Urinary bladder (tissue), 4 donors: Measurements from ENCODE around the gene RXRA. TPM values are rescaled to one million over a fixed set of nuclear protein-coding genes. Genes with fewer than 3 reads are reported as not detected.
A peak's percentile ranks its signal among the peaks of the same experiment; 100 is the strongest.

Source experiments
- DNase-seq: peaks from one replicate; pipeline ENCODE4 v3.0.0-alpha.2; 2015; ENCODE audit errors: extremely low spot score
- H3K27ac ChIP-seq: one replicate; pipeline ENCODE4 v1.5.1; 2013; ENCODE audit warnings: low read depth, mild to moderate bottlenecking, moderate library complexity
- H3K36me3 ChIP-seq: one replicate; pipeline ENCODE4 v1.6.1; 2013; ENCODE audit warnings: mild to moderate bottlenecking, moderate library complexity; ENCODE audit not compliant: insufficient read depth
- H3K4me1 ChIP-seq: one replicate; pipeline ENCODE4 v1.6.1; 2013; ENCODE audit warnings: mild to moderate bottlenecking, moderate library complexity; ENCODE audit not compliant: insufficient read depth
- H3K4me3 ChIP-seq: one replicate; pipeline ENCODE4 v1.5.1; 2013; ENCODE audit warnings: low read depth, low read length
- WGBS: extraction: QIAGEN DNeasy Blood & Tissue Kit; methylation state at CpG from one replicate; pipeline ENCODE4 v1.1.7; 2013; 5-methylcytosine and 5-hydroxymethylcytosine counted together
- polyA plus RNA-seq: library from polyadenylated mRNA; stranded (reverse); fragments of 200-250 nt; gene quantifications from one replicate; pipeline ENCODE4 v1.2.3, GENCODE V29; 2013
- total RNA-seq: library from RNA; depleted of rRNA; stranded (reverse); fragments of >200 nt; gene quantifications from one replicate; pipeline ENCODE4 v1.2.3, GENCODE V29; 2014
- donor health status: healthy with polysubstance abuse.
- donor health status: healthy.

The RXRA gene
- total and polyA plus RNA-seq, 2 donors: 19.7 to 70.6 TPM

DNA sequence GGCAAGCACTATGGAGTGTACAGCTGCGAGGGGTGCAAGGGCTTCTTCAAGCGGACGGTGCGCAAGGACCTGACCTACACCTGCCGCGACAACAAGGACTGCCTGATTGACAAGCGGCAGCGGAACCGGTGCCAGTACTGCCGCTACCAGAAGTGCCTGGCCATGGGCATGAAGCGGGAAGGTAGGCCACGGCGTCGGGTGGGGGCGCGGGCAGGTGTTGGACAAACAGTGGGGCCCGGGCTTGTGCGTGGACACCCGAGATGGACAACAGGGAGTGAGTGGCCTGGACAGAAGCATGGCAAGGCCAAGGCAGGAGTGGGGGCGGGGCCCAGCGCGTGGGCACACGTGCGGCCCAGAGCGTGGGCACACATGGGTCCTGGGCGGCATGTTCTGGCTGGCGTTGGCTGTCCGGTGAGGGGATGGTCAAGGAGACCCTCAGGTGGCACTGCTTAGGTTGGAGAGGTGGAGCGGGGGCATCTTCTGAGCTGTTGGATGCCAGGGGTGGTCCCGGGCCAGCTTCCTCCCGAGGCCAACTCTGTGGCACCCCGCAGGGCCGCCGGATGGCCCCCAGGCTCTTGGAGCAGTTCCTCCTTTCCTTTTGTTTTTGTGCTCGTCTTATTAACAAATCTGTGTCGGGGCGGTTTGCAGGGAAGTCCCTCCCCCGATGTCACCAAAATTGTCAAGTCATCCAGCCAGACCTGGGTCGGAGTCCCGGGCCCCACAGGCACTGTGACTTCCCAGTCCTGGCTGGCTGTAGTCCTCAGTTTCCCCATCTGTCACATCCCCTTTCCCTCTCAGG is 82.9 kb downstream of the RXRA start:
- Histone ChIP-seq H3K36me3 (no peaks in the 10 kb centered on the region), H3K27ac (peak overlapping the region; percentile 40), H3K4me1 (peaks cover 6% of the 10 kb centered on the region), H3K4me3 (no peak overlapping the region)
- WGBS: 89% methylated on average over 40 of the region's 40 CpGs
- no peak for DNase-seq

DNA sequence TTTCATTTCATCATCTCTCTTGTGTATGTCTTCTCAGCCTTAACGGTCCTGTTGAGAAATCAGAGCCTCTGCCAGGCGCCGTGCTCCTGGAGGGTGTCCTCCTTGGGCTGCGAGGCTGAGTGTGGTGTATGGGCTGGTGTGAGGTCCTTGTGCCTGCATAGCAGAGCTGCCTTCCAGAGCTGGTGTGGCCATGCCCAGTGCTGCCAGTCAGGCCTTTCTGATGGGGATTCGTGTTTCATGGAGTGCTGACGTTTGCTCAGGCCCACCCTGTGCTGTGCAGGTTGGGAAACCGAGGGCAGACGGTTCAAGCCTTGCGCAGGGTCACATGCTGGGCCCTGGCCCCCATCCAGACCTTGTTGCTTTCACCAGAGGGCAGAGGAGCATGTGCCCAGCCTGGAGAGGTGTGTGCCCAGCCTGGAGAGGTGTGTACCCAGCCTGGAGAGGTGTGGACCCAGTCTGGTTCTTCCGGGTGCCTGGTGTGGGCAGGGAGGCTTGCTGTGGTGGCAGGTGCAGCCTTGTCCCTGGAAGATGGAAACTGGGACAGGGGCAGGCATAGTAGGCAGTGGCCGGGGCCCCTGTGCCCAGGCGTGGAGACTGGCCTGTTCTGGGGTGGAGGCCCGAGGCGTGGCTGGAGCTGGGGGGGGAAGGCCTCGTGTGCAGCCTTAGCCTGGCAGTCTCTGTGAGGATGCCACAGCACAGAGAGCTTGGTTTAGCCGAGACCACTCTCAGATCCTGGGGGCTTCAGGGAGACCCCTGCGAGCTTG is 84.0 kb downstream of the RXRA start:
- H3K36me3 ChIP-seq: no peaks in the 10 kb centered on the region
- H3K27ac ChIP-seq: peak overlapping the region; percentile 40
- WGBS: 80% methylated on average over 17 of the region's 17 CpGs
- peaks cover 6% of the 10 kb centered on the region for H3K4me1 ChIP-seq
- no peak for DNase-seq
- H3K4me3 ChIP-seq: no peak overlapping the region

DNA sequence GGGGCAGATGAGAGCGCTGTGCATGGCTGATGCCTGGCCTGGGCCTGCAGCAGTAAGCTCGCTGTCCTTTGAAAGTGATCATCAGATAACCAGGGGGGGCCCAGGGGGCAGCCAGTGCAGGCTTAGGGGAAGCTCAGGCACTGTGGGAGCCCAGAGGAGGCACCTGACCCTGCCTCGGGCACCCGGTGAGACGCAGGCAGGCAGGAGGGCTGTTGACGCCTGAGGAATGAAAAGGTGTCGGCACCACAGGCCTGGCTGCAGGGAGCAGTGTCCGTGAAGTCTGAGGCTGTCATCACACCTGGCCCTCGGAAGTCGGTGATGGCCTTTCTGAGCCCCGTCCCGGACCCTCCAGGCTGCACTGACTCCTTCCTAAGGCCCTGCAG is 84.6 kb downstream of the RXRA start:
- no peaks in the 10 kb centered on the region for H3K36me3 ChIP-seq
- no peak for DNase-seq
- peaks cover 6% of the 10 kb centered on the region for H3K4me1 ChIP-seq
- WGBS: 86% methylated on average over 12 of the region's 12 CpGs
- no peak overlapping the region for H3K4me3 ChIP-seq
- H3K27ac ChIP-seq: peak overlapping the region; percentile 38

GRCh38 chr9:134411440-134412297 is 85.4 kb downstream of the RXRA start:
- Histone ChIP-seq H3K4me3 (no peak overlapping the region), H3K36me3 (no peaks in the 10 kb centered on the region), H3K4me1 (peaks cover 4% of the 10 kb centered on the region), H3K27ac (peak overlapping the region; percentile 48)
- WGBS: 66% methylated on average over 25 of the region's 25 CpGs
- no peak for DNase-seq

GRCh38 chr9:134412298-134412711 is 86.0 kb downstream of the RXRA start:
- Histone ChIP-seq H3K4me3 (no peak overlapping the region), H3K36me3 (no peaks in the 10 kb centered on the region), H3K4me1 (no peaks in the 10 kb centered on the region), H3K27ac (no peak overlapping the region)
- WGBS: 75% methylated on average over 16 of the region's 16 CpGs
- DNase-seq: peak; percentile 66

GRCh38 chr9:134413112-134413715 is 87.0 kb downstream of the RXRA start:
- Histone ChIP-seq H3K4me1 (no peaks in the 10 kb centered on the region), H3K27ac (peak overlapping the region; percentile 79), H3K4me3 (no peak overlapping the region), H3K36me3 (no peaks in the 10 kb centered on the region)
- DNase-seq: no peak
- WGBS: 83% methylated on average over 13 of the region's 13 CpGs

DNA sequence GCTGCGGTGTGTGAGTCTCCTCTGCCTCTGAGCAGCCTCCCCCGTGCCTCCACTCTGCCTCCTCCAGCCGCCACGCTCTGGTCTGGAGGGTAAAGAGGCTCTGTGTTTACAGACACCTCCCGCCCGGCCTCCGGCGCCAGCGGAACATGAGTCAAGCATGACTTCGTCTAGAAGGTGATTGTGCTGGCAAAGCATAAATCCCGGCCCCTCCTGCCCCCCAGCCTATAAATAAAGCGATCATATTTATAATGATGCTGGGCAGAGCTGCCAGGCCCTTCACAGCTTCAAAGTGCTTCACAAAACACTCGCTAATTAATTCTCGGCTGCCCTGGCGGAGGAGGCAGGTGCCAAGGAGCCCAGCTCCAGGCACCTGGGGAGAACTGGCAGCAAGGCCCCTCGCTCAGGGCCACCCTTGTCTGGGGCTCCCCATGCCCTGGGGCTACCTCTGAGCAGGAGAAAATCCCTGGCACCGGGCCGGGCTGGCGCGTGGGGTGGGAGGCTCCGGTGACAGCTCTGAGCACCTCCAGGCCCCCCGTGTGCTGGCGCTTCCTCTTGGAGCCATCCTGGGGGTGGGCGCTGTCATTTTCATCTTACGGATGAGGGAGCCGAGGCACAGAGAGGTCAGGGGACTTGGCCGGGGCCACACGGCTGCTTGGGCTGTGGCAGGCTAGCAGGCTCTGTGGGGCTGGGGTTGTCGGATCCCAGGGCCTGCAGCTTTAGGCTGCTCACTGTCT is 87.8 kb downstream of the RXRA start:
- Histone ChIP-seq H3K4me1 (no peaks in the 10 kb centered on the region), H3K4me3 (no peak overlapping the region), H3K27ac (peak overlapping the region; percentile 79), H3K36me3 (no peaks in the 10 kb centered on the region)
- 49% methylated on average over 29 of the region's 29 CpGs for WGBS
- peak; percentile 58 for DNase-seq

- no peak overlapping the region for H3K4me3 ChIP-seq
- DNase-seq: no peak
- WGBS: 79% methylated on average over 17 of the region's 17 CpGs
- no peak overlapping the region for H3K27ac ChIP-seq
- no peaks in the 10 kb centered on the region for H3K4me1 ChIP-seq
- H3K36me3 ChIP-seq: no peaks in the 10 kb centered on the region
Observed at GRCh38 chr9:134414900-134415425, 88.7 kb downstream of the RXRA start.

GRCh38 chr9:134416385-134417015 is 90.2 kb downstream of the RXRA start:
- 88% methylated on average over 19 of the region's 19 CpGs for WGBS
- no peaks in the 10 kb centered on the region for H3K4me1 ChIP-seq
- H3K27ac ChIP-seq: no peak overlapping the region
- H3K4me3 ChIP-seq: no peak overlapping the region
- no peak for DNase-seq
- H3K36me3 ChIP-seq: no peaks in the 10 kb centered on the region

DNA sequence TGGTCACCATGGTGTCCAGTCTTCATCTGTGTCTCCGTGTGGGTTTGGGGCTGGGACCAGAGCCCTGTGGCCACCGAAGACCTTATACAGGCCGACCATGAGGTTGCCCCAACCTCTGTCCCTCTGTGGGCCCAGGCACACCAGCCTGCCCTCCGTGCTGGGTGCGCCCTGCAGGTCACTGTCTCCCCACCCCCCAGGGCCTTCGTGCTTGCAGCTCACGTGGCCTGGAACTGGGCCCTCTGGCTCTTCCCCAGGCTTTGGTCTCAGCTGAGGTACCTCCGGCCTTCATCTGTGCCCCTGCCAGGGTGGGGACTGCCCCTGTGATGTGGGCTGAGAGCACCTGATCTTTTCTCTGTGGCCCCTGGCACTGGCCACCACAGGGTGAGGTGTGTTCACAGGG is 92.1 kb downstream of the RXRA start:
- H3K4me1 ChIP-seq: no peaks in the 10 kb centered on the region

GRCh38 chr9:134419000-134419683 is 92.9 kb downstream of the RXRA start:
- WGBS: 78% methylated on average over 23 of the region's 23 CpGs
- no peaks in the 10 kb centered on the region for H3K36me3 ChIP-seq
- no peak for DNase-seq
- no peaks in the 10 kb centered on the region for H3K4me1 ChIP-seq
- no peak overlapping the region for H3K27ac ChIP-seq
- H3K4me3 ChIP-seq: no peak overlapping the region

More for the DNA sequence above, 92.1 kb downstream of the RXRA start:
- Histone ChIP-seq H3K36me3 (no peaks in the 10 kb centered on the region), H3K27ac (no peak overlapping the region), H3K4me3 (no peak overlapping the region)
- DNase-seq: no peak
- 64% methylated on average over 8 of the region's 8 CpGs for WGBS

DNA sequence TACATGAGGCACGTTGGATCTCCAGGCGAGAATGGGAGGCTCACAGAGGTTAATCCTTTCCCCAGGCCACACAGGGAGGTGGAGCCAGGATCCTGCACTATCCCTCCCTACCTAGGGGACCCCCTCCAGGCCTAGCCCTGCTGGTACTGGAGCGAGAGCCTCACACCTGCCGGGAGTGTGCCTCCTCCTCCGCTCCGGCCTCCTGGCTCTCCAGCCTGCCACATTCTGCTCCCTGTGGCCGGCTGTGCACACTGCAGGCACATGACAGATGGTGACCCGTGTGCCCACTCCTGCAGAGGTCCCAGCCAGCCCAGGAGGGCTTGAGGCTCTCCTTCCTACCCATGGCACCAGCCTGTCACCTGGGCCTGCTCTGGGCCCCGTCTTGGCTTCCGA is 93.4 kb downstream of the RXRA start:
- no peak for DNase-seq
- Histone ChIP-seq H3K4me1 (no peaks in the 10 kb centered on the region), H3K36me3 (no peaks in the 10 kb centered on the region), H3K27ac (no peak overlapping the region), H3K4me3 (no peak overlapping the region)
- WGBS: 79% methylated on average over 10 of the region's 10 CpGs
